ENCODE data around the gene FNDC10.
"Not testable (repeated sequence)": the region's sequence is repeated elsewhere in the genome, so short reads cannot be mapped to it uniquely, and the experiment has no call there.

FNDC10 gene

GRCh38 chr1:1567152-1567875 lies 32.6 kb downstream of the FNDC10 start:
- DNase-seq (ENCODE audit: low spot score) = no peak

- no peak for DNase-seq (ENCODE audit: low spot score)
These were observed 34.6 kb downstream of the FNDC10 start for GRCh38 chr1:1565340-1565739.

GRCh38 chr1:1564268-1564667 lies 35.7 kb downstream of the FNDC10 start:
- no peak for DNase-seq (ENCODE audit: low spot score)

- DNase-seq (ENCODE audit: low spot score) = no peak
These were observed 36.2 kb downstream of the FNDC10 start for GRCh38 chr1:1563688-1564087.

GRCh38 chr1:1562556-1563195 lies 37.3 kb downstream of the FNDC10 start:
- DNase-seq (ENCODE audit: low spot score) = peak; percentile 52

GRCh38 chr1:1561801-1562470 lies 38.0 kb downstream of the FNDC10 start:
- no peak for DNase-seq (ENCODE audit: low spot score)

- DNase-seq (ENCODE audit: low spot score) = no peak
These were observed 39.8 kb downstream of the FNDC10 start for GRCh38 chr1:1560178-1560577.

- no peak for DNase-seq (ENCODE audit: low spot score)
These were observed 40.9 kb downstream of the FNDC10 start for GRCh38 chr1:1559066-1559465.

- no peak for DNase-seq (ENCODE audit: low spot score)
These were observed 41.3 kb downstream of the FNDC10 start for GRCh38 chr1:1558591-1558990.

- not testable (repeated sequence) for DNase-seq (ENCODE audit: low spot score)
These were observed 42.2 kb downstream of the FNDC10 start for GRCh38 chr1:1557688-1558087.

GRCh38 chr1:1556961-1557360 lies 43.0 kb downstream of the FNDC10 start:
- DNase-seq (ENCODE audit: low spot score) = not testable (repeated sequence)

- DNase-seq (ENCODE audit: low spot score) = no peak
These were observed 43.4 kb downstream of the FNDC10 start for GRCh38 chr1:1556505-1556904.

- DNase-seq (ENCODE audit: low spot score) = no peak
These were observed 44.7 kb downstream of the FNDC10 start for GRCh38 chr1:1554926-1555915.

- no peak for DNase-seq (ENCODE audit: low spot score)
These were observed 45.4 kb downstream of the FNDC10 start for GRCh38 chr1:1554550-1554925.

- DNase-seq (ENCODE audit: low spot score) = no peak
These were observed 46.0 kb downstream of the FNDC10 start for GRCh38 chr1:1553821-1554494.

- no peak for DNase-seq (ENCODE audit: low spot score)
These were observed 47.7 kb downstream of the FNDC10 start for GRCh38 chr1:1552263-1552639.

GRCh38 chr1:1551524-1552262 lies 48.2 kb downstream of the FNDC10 start:
- no peak for DNase-seq (ENCODE audit: low spot score)

GRCh38 chr1:1550591-1551432 lies 49.1 kb downstream of the FNDC10 start:
- peak; percentile 56 for DNase-seq (ENCODE audit: low spot score)

- no peak for DNase-seq (ENCODE audit: low spot score)
These were observed 49.8 kb downstream of the FNDC10 start for GRCh38 chr1:1550087-1550486.

GRCh38 chr1:1548591-1548990 lies 51.3 kb downstream of the FNDC10 start:
- DNase-seq (ENCODE audit: low spot score) = no peak
